Measurements from ENCODE around the gene BAIAP2L1.

Gene BAIAP2L1

DNA sequence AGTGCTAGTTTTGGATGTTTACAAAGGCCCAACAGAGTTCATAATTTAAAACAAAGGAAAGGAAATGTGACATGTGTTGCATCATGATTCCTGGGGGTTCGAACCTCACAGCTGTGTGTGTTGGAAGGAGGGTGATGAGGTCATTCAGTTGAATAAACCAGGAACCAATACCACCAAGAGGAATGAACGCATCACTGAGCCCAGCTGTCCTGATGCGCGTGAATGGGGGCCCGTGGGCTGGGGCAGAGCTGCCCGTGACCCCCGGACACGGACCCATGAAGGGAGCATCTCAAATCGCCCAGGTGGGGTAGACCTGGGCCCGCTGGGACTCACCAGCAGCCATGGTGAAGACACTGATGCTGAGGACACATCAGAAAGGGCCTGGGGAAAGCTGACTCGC, 86.4 kb downstream of the BAIAP2L1 start:
- H3K4me1 ChIP-seq (ENCODE audit: insufficient read depth, low read length) = no peaks in the 10 kb centered on the region
- H3K9ac ChIP-seq (ENCODE audit: low read depth, low read length) = no peak overlapping the region
- H3K9me3 ChIP-seq (ENCODE audit: control insufficient read depth, insufficient read depth, low read length) = 0 out of 2 replicates have a peak, but pooled peaks cover 9% of the 10 kb centered on the region
- H3K36me3 ChIP-seq (ENCODE audit: insufficient read depth, low read length) = peaks cover 4% of the 10 kb centered on the region

DNA sequence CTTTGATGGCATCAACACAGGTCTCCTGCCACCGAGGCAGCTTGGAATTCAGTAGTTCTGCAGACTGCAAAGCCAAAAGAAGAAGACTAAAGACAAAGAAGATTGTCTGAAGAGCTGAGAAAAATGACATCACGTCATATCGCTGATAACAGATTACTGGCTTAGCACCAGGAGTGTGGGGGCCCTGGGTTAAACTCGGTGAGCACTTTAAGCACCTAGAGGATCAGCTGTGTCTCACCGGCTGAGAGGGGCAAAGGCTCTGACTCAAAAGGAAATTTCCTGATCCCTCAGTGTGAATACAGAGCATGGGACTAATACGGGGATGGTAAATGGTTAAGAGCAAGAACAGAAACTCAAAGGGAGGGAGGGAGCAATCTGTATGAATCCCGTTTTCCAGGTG, 88.7 kb downstream of the BAIAP2L1 start:
- Histone ChIP-seq H3K36me3 (ENCODE audit: insufficient read depth, low read length) (peaks cover 7% of the 10 kb centered on the region), H3K4me1 (ENCODE audit: insufficient read depth, low read length) (no peaks in the 10 kb centered on the region), H3K9me3 (ENCODE audit: control insufficient read depth, insufficient read depth, low read length) (0 out of 2 replicates have a peak, but pooled peaks cover 9% of the 10 kb centered on the region), H3K9ac (ENCODE audit: low read depth, low read length) (no peak overlapping the region)

GRCh38 chr7:98309566-98309965, 91.3 kb downstream of the BAIAP2L1 start:
- no peaks in the 10 kb centered on the region for H3K9me3 ChIP-seq (ENCODE audit: control insufficient read depth, insufficient read depth, low read length)
- H3K36me3 ChIP-seq (ENCODE audit: insufficient read depth, low read length) = peaks cover 10% of the 10 kb centered on the region; the same call in 1 of the 2 replicates
- no peak overlapping the region for H3K9ac ChIP-seq (ENCODE audit: low read depth, low read length)
- H3K4me1 ChIP-seq (ENCODE audit: insufficient read depth, low read length) = no peaks in the 10 kb centered on the region

DNA sequence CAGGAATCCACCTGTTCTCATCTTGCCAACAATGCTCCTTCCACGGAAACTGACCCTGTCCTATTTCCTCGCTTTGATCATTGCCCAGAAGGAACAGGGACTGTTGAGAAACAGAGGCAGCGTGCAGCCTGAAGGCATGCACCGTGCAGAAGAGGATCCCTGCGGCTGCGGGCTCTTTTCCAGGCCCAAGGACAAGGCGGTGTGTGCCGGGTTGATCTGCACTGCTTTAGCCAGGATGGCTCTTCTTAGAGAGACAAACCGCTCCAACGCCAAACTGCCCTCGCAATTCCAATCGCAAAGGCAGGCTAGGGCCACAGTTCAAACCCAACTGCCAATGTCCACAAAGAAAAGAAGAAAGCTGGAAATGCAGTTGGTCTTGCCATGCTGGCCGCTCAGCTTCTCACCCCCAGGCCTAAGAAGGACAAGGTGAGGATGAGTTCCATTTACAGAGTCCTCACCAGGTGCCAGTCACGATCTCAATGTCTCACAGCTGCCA, 92.9 kb downstream of the BAIAP2L1 start:
- Histone ChIP-seq H3K9ac (ENCODE audit: low read depth, low read length) (no peak overlapping the region), H3K9me3 (ENCODE audit: control insufficient read depth, insufficient read depth, low read length) (no peaks in the 10 kb centered on the region), H3K4me1 (ENCODE audit: insufficient read depth, low read length) (peaks cover 8% of the 10 kb centered on the region; the same call in 1 of the 2 replicates), H3K36me3 (ENCODE audit: insufficient read depth, low read length) (peaks cover 10% of the 10 kb centered on the region; the same call in 1 of the 2 replicates)

- Histone ChIP-seq H3K9me3 (ENCODE audit: control insufficient read depth, insufficient read depth, low read length) (no peaks in the 10 kb centered on the region), H3K36me3 (ENCODE audit: insufficient read depth, low read length) (peaks cover 10% of the 10 kb centered on the region), H3K4me1 (ENCODE audit: insufficient read depth, low read length) (peaks cover 8% of the 10 kb centered on the region; the same call in 1 of the 2 replicates), H3K9ac (ENCODE audit: low read depth, low read length) (no peak overlapping the region)
Observed at GRCh38 chr7:98305951-98306535, 94.8 kb downstream of the BAIAP2L1 start.

DNA sequence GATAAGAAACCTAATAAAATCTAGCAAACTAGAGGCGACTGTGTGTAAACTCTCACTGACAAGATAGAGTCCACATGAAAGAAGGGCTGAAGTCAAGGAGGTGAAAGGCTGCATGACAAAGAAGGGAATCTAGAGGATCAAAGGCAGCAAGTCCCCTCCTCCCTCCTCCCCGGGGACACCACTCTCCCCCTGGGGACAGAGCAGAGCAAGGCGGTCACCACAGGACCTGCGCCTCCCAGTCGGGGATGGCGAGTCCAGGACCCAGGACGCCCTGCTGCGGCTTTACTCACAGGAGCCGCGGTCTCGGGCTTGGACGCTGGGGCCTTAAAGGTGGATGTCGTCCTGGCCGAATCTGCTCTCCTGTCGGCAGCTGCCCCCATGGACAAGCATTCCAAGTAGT, 97.0 kb downstream of the BAIAP2L1 start:
- peaks cover 10% of the 10 kb centered on the region for H3K36me3 ChIP-seq (ENCODE audit: insufficient read depth, low read length)

DNA sequence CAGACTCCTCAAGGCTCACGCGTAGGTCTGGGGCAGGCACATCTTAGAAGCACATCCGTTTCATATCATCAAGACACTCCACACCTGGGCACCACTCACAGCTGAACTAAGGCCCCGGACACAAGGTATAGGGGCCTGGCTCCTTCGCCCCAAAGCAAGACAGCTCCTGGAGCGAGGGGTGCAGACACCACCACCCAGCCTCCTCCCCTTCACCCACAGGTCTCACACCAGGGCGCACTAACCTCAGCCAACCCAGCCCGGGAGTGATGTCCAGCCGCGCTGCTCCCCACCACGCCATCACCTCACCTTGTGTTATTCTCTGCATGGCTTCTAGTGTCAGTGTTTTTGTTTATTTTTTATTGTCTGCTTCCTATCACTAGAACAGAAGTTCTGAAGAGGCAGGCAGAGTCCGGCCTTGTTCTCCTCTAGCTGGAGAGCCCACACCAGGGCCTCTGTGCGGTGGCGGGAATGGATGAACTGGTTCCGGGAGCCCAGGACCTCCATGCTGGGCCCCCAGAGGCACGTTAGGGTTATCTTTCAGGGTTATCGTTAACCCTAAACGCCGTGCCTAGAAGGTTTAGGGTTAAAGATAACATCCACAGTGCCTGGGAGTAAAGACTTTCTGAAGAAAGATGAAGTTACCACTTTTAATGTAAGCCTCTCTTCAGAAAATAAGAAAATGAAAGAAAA, 97.6 kb downstream of the BAIAP2L1 start:
- Histone ChIP-seq H3K36me3 (ENCODE audit: insufficient read depth, low read length) (peaks cover 10% of the 10 kb centered on the region), H3K9ac (ENCODE audit: low read depth, low read length) (no peak overlapping the region), H3K4me1 (ENCODE audit: insufficient read depth, low read length) (peaks cover 8% of the 10 kb centered on the region; the same call in 1 of the 2 replicates), H3K9me3 (ENCODE audit: control insufficient read depth, insufficient read depth, low read length) (no peaks in the 10 kb centered on the region)

More for the DNA sequence above, 97.0 kb downstream of the BAIAP2L1 start:
- Histone ChIP-seq H3K4me1 (ENCODE audit: insufficient read depth, low read length) (peaks cover 8% of the 10 kb centered on the region; the same call in 1 of the 2 replicates), H3K9ac (ENCODE audit: low read depth, low read length) (no peak overlapping the region), H3K9me3 (ENCODE audit: control insufficient read depth, insufficient read depth, low read length) (no peaks in the 10 kb centered on the region)

GRCh38 chr7:98301693-98302470, 99.0 kb downstream of the BAIAP2L1 start:
- Histone ChIP-seq H3K36me3 (ENCODE audit: insufficient read depth, low read length) (peaks cover 6% of the 10 kb centered on the region; the same call in 1 of the 2 replicates), H3K9ac (ENCODE audit: low read depth, low read length) (no peak overlapping the region)

GRCh38 chr7:98300595-98301372, 100.1 kb downstream of the BAIAP2L1 start:
- Histone ChIP-seq H3K36me3 (ENCODE audit: insufficient read depth, low read length) (peaks cover 2% of the 10 kb centered on the region; the same call in 1 of the 2 replicates), H3K9ac (ENCODE audit: low read depth, low read length) (no peak overlapping the region), H3K9me3 (ENCODE audit: control insufficient read depth, insufficient read depth, low read length) (no peaks in the 10 kb centered on the region), H3K4me1 (ENCODE audit: insufficient read depth, low read length) (peaks cover 8% of the 10 kb centered on the region; the same call in 1 of the 2 replicates)

More at GRCh38 chr7:98301693-98302470, 99.0 kb downstream of the BAIAP2L1 start:
- Histone ChIP-seq H3K4me1 (ENCODE audit: insufficient read depth, low read length) (peaks cover 8% of the 10 kb centered on the region; the same call in 1 of the 2 replicates), H3K9me3 (ENCODE audit: control insufficient read depth, insufficient read depth, low read length) (no peaks in the 10 kb centered on the region)

GRCh38 chr7:98297626-98298286, 103.1 kb downstream of the BAIAP2L1 start:
- H3K36me3 ChIP-seq (ENCODE audit: insufficient read depth, low read length) = peaks cover 4% of the 10 kb centered on the region
- H3K9me3 ChIP-seq (ENCODE audit: control insufficient read depth, insufficient read depth, low read length) = no peaks in the 10 kb centered on the region
- no peak overlapping the region for H3K9ac ChIP-seq (ENCODE audit: low read depth, low read length)
- H3K4me1 ChIP-seq (ENCODE audit: insufficient read depth, low read length) = peaks cover 10% of the 10 kb centered on the region; the same call in 1 of the 2 replicates

DNA sequence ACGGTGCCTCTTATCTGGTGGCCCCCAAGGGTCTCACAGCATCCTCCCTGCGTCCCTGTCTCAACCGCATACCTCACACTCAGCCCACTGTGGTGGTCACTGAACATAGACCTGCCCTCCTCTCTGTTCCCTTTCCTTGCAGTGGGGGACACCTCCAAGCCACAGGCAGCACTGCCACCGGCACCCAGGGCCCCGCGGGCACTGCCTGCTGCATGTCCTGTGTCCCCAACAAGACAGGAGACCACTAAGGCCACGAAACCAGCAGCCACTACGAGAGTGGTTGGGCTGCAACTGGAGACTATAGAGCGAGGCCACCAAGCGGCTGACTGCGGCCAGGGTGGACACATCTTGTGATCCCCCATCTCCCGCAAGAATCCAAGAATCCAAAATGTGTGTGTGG, 104.1 kb downstream of the BAIAP2L1 start:
- Histone ChIP-seq H3K4me1 (ENCODE audit: insufficient read depth, low read length) (peaks cover 10% of the 10 kb centered on the region; the same call in 1 of the 2 replicates), H3K36me3 (ENCODE audit: insufficient read depth, low read length) (peaks cover 6% of the 10 kb centered on the region; the same call in 1 of the 2 replicates), H3K9ac (ENCODE audit: low read depth, low read length) (no peak overlapping the region), H3K9me3 (ENCODE audit: control insufficient read depth, insufficient read depth, low read length) (no peaks in the 10 kb centered on the region)

DNA sequence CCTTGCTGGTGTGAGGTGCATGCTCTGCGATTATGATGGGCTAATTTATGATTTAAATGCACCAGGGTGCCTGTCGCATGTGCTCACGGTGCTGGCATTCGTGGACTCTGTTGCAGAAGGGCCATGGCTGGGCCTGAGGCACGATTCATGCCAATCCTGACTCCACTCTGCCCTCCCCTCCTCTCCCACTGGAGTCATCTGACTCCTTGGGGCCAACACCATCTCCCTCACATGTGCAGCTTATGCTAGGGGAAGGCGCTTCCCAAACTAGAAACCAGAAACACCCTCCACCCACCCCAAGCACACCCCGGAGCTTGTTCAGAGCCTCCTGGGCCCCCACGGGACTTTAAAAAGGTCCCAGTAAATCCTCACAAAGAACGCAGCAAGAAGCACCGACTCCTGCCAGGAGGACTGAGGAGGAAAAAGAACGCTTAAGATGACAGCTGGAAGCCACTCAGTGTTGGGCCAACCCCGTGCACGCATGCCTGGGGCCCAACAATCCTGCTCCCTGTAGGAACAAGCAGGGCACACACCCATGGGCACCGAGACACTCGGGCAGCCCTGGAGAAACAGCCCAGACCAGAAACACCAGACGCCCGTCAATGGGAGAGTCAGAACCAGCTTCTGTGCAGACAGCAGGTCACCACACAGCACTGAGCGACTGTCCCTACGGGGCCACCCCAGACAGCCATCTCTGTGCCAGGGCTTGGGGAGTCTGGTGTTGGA, 105.3 kb downstream of the BAIAP2L1 start:
- Histone ChIP-seq H3K9ac (ENCODE audit: low read depth, low read length) (no peak overlapping the region), H3K4me1 (ENCODE audit: insufficient read depth, low read length) (peaks cover 10% of the 10 kb centered on the region; the same call in 1 of the 2 replicates)

More for the DNA sequence above, 105.3 kb downstream of the BAIAP2L1 start:
- H3K36me3 ChIP-seq (ENCODE audit: insufficient read depth, low read length) = peaks cover 6% of the 10 kb centered on the region; the same call in 1 of the 2 replicates
- no peaks in the 10 kb centered on the region for H3K9me3 ChIP-seq (ENCODE audit: control insufficient read depth, insufficient read depth, low read length)
